Cardiac fibroblast (primary cell): ENCODE results near the gene FANCB.

Experiments used
- DNase-seq, 2 donors: peaks; one replicate each; pipeline versions ENCODE4 v3.0.0 to v3.0.0-alpha.2; 2010; ENCODE audit warnings: low read depth in 2 of 2
- H3K4me3 ChIP-seq, 2 donors: replicated peaks in 1 of 2; 1 replicate in 1 of 2; 2 replicates in 1 of 2; pipeline ENCODE4 v1.5.1; 2011; ENCODE audit warnings: low read depth in 2 of 2, low read length in 2 of 2, mild to moderate bottlenecking in 2 of 2, moderate library complexity in 1 of 2
- TF ChIP-seq, protein P1 (sequence below): IDR thresholded peaks from one replicate; pipeline ENCODE4 v1.5.1; 2011; ENCODE audit warnings: low read depth, mild to moderate bottlenecking, low read length, inconsistent platforms

Gene FANCB

DNA sequence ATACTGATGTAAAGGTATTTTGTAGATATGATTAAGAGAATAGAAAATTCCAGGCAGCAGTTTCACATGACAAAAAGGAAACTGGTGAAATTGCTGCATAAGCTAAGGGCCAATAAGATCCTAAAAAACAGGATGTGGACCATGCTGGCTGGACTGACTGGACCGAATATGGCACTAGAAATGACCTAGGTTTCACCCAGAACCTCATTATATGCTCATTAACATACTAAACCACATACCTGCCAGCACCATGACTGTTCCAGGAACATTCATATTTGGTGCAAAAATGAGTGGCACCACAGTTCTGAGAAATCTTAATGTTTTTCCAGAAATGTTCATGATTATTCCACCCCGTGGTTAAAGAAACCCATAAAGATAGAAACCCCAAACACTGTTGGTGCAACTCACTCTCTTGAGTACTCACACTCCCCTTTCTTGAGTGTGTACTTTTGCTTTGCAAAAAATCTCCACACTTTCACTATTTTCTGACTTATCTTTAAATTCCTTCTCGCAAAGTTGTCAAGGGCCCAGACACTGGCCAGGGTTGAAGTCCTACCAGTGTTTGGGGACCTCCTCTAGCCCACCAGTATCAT, 74.0 kb downstream of the FANCB start:
- no peak for DNase-seq
- TF ChIP-seq, protein P1, sequence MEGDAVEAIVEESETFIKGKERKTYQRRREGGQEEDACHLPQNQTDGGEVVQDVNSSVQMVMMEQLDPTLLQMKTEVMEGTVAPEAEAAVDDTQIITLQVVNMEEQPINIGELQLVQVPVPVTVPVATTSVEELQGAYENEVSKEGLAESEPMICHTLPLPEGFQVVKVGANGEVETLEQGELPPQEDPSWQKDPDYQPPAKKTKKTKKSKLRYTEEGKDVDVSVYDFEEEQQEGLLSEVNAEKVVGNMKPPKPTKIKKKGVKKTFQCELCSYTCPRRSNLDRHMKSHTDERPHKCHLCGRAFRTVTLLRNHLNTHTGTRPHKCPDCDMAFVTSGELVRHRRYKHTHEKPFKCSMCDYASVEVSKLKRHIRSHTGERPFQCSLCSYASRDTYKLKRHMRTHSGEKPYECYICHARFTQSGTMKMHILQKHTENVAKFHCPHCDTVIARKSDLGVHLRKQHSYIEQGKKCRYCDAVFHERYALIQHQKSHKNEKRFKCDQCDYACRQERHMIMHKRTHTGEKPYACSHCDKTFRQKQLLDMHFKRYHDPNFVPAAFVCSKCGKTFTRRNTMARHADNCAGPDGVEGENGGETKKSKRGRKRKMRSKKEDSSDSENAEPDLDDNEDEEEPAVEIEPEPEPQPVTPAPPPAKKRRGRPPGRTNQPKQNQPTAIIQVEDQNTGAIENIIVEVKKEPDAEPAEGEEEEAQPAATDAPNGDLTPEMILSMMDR, result no peak
- H3K4me3 ChIP-seq, result no peak overlapping the region
